ENCODE results near the gene BSND.

DNA sequence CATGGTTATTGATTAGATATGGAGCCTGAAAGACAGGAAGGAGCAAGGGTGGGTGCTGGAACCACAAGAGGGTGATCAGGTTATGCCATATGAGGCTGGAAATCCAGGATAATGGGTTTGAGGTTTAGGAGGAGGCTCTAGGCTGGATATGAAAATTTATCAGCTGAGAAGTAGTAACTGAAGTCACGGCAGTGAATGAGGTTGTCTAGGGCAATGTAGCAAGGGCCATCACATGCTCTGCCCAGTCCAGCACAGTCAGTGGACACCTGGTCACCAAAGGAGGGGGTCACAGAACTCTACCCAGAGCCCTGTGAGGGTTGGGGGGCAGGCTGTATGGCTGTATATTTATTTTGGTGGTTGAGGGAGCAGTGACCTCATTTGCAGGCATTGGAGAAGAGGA lies 28.9 kb upstream of the BSND start:
- TF ChIP-seq, protein P1, sequence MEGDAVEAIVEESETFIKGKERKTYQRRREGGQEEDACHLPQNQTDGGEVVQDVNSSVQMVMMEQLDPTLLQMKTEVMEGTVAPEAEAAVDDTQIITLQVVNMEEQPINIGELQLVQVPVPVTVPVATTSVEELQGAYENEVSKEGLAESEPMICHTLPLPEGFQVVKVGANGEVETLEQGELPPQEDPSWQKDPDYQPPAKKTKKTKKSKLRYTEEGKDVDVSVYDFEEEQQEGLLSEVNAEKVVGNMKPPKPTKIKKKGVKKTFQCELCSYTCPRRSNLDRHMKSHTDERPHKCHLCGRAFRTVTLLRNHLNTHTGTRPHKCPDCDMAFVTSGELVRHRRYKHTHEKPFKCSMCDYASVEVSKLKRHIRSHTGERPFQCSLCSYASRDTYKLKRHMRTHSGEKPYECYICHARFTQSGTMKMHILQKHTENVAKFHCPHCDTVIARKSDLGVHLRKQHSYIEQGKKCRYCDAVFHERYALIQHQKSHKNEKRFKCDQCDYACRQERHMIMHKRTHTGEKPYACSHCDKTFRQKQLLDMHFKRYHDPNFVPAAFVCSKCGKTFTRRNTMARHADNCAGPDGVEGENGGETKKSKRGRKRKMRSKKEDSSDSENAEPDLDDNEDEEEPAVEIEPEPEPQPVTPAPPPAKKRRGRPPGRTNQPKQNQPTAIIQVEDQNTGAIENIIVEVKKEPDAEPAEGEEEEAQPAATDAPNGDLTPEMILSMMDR (IDR thresholded peaks at IDR 0.05): no peak
- no peak for TF ChIP-seq POLR2A (IDR thresholded peaks at IDR 0.05)
